Tibial nerve (tissue), 4 donors: ENCODE measurements around the gene CCL20. TPM values are rescaled to one million over a fixed set of nuclear protein-coding genes. Genes with fewer than 3 reads are reported as not detected.
A peak's percentile ranks its signal among the peaks of the same experiment; 100 is the strongest.

ENCODE experiments used
- DNase-seq, 2 donors: peaks; one replicate each; pipeline ENCODE4 v3.0.0-alpha.2; 2019; ENCODE audit warnings: low spot score in 2 of 2
- H3K27ac ChIP-seq, 4 donors: fragments of 200-600 bp; sonication (generic) in 3 of 4; one replicate each; pipeline ENCODE4 v1.5.1; 2017 to 2019; ENCODE audit warnings: mild to moderate bottlenecking in 1 of 4
- H3K27me3 ChIP-seq, 2 donors: fragments of 200-600 bp; sonication (generic) in 1 of 2; one replicate each; pipeline versions ENCODE4 v1.5.1 to v1.6.0; 2017 to 2019
- H3K36me3 ChIP-seq, 3 donors: fragments of 200-600 bp; sonication (generic); one replicate each; pipeline ENCODE4 v1.5.1; 2018 to 2019
- H3K4me1 ChIP-seq, 4 donors: fragments of 200-600 bp; sonication (generic) in 3 of 4; one replicate each; pipeline ENCODE4 v1.5.1; 2017 to 2019
- H3K4me3 ChIP-seq, 4 donors: fragments of 200-600 bp; sonication (generic) in 3 of 4; one replicate each; pipeline ENCODE4 v1.5.1; 2017 to 2019; ENCODE audit warnings: mild to moderate bottlenecking in 1 of 4, moderate library complexity in 1 of 4
- H3K9me3 ChIP-seq, 4 donors: fragments of 200-600 bp; sonication (generic) in 3 of 4; one replicate each; pipeline ENCODE4 v1.5.1; 2017 to 2019
- CTCF ChIP-seq, 5 experiments: fragments of 200-600 bp in 3 of 5; fragments of 450-650 bp in 2 of 5; sonication (generic) in 3 of 5; IDR thresholded peaks; one replicate each; pipeline ENCODE4 v1.5.1; 2016 to 2019; ENCODE audit warnings: antibody characterized with exemption in 5 of 5, mild to moderate bottlenecking in 3 of 5, moderate library complexity in 2 of 5
- EP300 ChIP-seq, 2 donors: sonication (generic); formaldehyde crosslinking; IDR thresholded peaks; one replicate each; pipeline ENCODE4 v1.6.1; 2017; ENCODE audit warnings: antibody characterized with exemption in 2 of 2, mild to moderate bottlenecking in 1 of 2
- POLR2A ChIP-seq, 2 donors: fragments of 450-650 bp; IDR thresholded peaks; one replicate each; pipeline ENCODE4 v1.6.1; 2017; ENCODE audit warnings: antibody characterized with exemption in 2 of 2, mild to moderate bottlenecking in 2 of 2, moderate library complexity in 2 of 2
- WGBS, 2 donors: methylation state at CpG; one replicate each; pipeline ENCODE4 v1.1.5; 2018; 5-methylcytosine and 5-hydroxymethylcytosine counted together
- total RNA-seq, 4 donors: library from RNA; depleted of rRNA; stranded (reverse); fragments of >200 nt; gene quantifications; one replicate each; pipeline ENCODE4 v1.1.0, GENCODE V29; 2016

Gene CCL20
- total RNA-seq, result not detected

GRCh38 chr2:227813562-227814353 lies at the start of gene CCL20:
Gene CCL20 (plus strand): TSS chr2:227813842. CDS start chr2:227813912, 70 bp downstream.
- Histone ChIP-seq H3K9me3 (no peaks in the 10 kb centered on the region), H3K4me1 (peaks cover 0 to 11% (median 0%) of the 10 kb centered on the region in 4 donors), H3K27ac (no peak within 1 kb of the TSS), H3K4me3 (no peak within 1 kb of the TSS), H3K36me3 (no peaks in the 10 kb centered on the region), H3K27me3 (no peaks in the 10 kb centered on the region)
- no peak for DNase-seq
- TF ChIP-seq CTCF (IDR thresholded peaks at IDR 0.05) (no peak), POLR2A (IDR thresholded peaks at IDR 0.05) (no peak), EP300 (IDR thresholded peaks at IDR 0.05) (no peak)
- WGBS, 2 donors, result 86 to 87% methylated on average over 9 of the region's 9 CpGs

- TF ChIP-seq CTCF (IDR thresholded peaks at IDR 0.05) (no peak), EP300 (IDR thresholded peaks at IDR 0.05) (no peak), POLR2A (IDR thresholded peaks at IDR 0.05) (no peak)
- H3K27me3 ChIP-seq, result no peaks in the 10 kb centered on the region
- peak overlapping the region in 3 of 4 donors; percentile 34 to 57 (median 41) for H3K27ac ChIP-seq
- no peak overlapping the region for H3K4me3 ChIP-seq
- no peaks in the 10 kb centered on the region for H3K36me3 ChIP-seq
- 24% methylated on average over 4 of the region's 4 CpGs for WGBS, 2 donors
- DNase-seq, result no peak
- H3K9me3 ChIP-seq, result no peaks in the 10 kb centered on the region
- H3K4me1 ChIP-seq, result peaks cover 0 to 12% (median 4%) of the 10 kb centered on the region in 4 donors
Observed at GRCh38 chr2:227765788-227766372, 47.8 kb upstream of the CCL20 start.

- Histone ChIP-seq H3K27ac (peak overlapping the region in 2 of 4 donors; percentile 34 to 57), H3K36me3 (no peaks in the 10 kb centered on the region), H3K4me1 (peaks cover 0 to 12% (median 4%) of the 10 kb centered on the region in 4 donors), H3K9me3 (no peaks in the 10 kb centered on the region), H3K27me3 (no peaks in the 10 kb centered on the region), H3K4me3 (no peak overlapping the region)
- TF ChIP-seq POLR2A (IDR thresholded peaks at IDR 0.05) (no peak), EP300 (IDR thresholded peaks at IDR 0.05) (peak in 1 of 2 donors; percentile 28), CTCF (IDR thresholded peaks at IDR 0.05) (peak; percentile 74 to 92 (median 83))
- DNase-seq, result peak; percentile 60 to 91
- 24 to 28% methylated on average over 11 of the region's 11 CpGs for WGBS, 2 donors
Observed at GRCh38 chr2:227766373-227766883, 47.2 kb upstream of the CCL20 start.

GRCh38 chr2:227767830-227768229 lies 45.8 kb upstream of the CCL20 start:
- DNase-seq, result no peak
- Histone ChIP-seq H3K27ac (no peak overlapping the region), H3K9me3 (no peaks in the 10 kb centered on the region), H3K4me3 (no peak overlapping the region), H3K27me3 (no peaks in the 10 kb centered on the region), H3K36me3 (no peaks in the 10 kb centered on the region), H3K4me1 (peaks cover 0 to 12% (median 4%) of the 10 kb centered on the region in 4 donors)
- WGBS, 2 donors, result 90 to 91% methylated on average over 21 to 22 of the region's 22 CpGs
- TF ChIP-seq CTCF (IDR thresholded peaks at IDR 0.05), result no peak
- no peak for TF ChIP-seq EP300 (IDR thresholded peaks at IDR 0.05)
- TF ChIP-seq POLR2A (IDR thresholded peaks at IDR 0.05), result no peak

- 76 to 88% methylated on average over 5 of the region's 5 CpGs for WGBS, 2 donors
- DNase-seq, result no peak
- Histone ChIP-seq H3K27ac (no peak overlapping the region), H3K27me3 (no peaks in the 10 kb centered on the region), H3K4me1 (no peaks in the 10 kb centered on the region), H3K4me3 (no peak overlapping the region), H3K36me3 (no peaks in the 10 kb centered on the region), H3K9me3 (no peaks in the 10 kb centered on the region)
- TF ChIP-seq POLR2A (IDR thresholded peaks at IDR 0.05), result no peak
- TF ChIP-seq CTCF (IDR thresholded peaks at IDR 0.05), result no peak
- TF ChIP-seq EP300 (IDR thresholded peaks at IDR 0.05), result no peak
Observed at GRCh38 chr2:227772197-227772661, 41.4 kb upstream of the CCL20 start.
